Fibroblast of skin of abdomen (primary cell): ENCODE data around the gene SLC17A7.

Source experiments
- DNase-seq: peaks from one replicate; pipeline ENCODE4 v3.0.0-alpha.2; 2013

Gene SLC17A7

GRCh38 chr19:49407079-49407478 is 34.2 kb downstream of the SLC17A7 start:
- no peak for DNase-seq

GRCh38 chr19:49403404-49404187 is 37.7 kb downstream of the SLC17A7 start:
- peak; percentile 31 for DNase-seq

- DNase-seq = peak; percentile 18
Observed at GRCh38 chr19:49400029-49400428, 41.3 kb downstream of the SLC17A7 start.

- DNase-seq = no peak
Observed at GRCh38 chr19:49398931-49399330, 42.4 kb downstream of the SLC17A7 start.

GRCh38 chr19:49398001-49398615 is 43.2 kb downstream of the SLC17A7 start:
- no peak for DNase-seq

- no peak for DNase-seq
Observed at GRCh38 chr19:49396738-49397505, 44.4 kb downstream of the SLC17A7 start.

GRCh38 chr19:49395581-49396407 is 45.5 kb downstream of the SLC17A7 start:
- no peak for DNase-seq

- DNase-seq = no peak
Observed at GRCh38 chr19:49393881-49394280, 47.4 kb downstream of the SLC17A7 start.

GRCh38 chr19:49391581-49392399 is 49.5 kb downstream of the SLC17A7 start:
- peak; percentile 64 for DNase-seq

- no peak for DNase-seq
Observed at GRCh38 chr19:49390929-49391359, 50.4 kb downstream of the SLC17A7 start.

GRCh38 chr19:49390131-49390928 is 51.0 kb downstream of the SLC17A7 start:
- no peak for DNase-seq

- DNase-seq = no peak
Observed at GRCh38 chr19:49389406-49389805, 51.9 kb downstream of the SLC17A7 start.

- peak; percentile 36 for DNase-seq
Observed at GRCh38 chr19:49387936-49388372, 53.4 kb downstream of the SLC17A7 start, which contains the start of gene KASH5. Gene KASH5 (plus strand): TSS chr19:49388249. CDS start chr19:49390884, 2,635 bp downstream.

- DNase-seq = no peak
Observed at GRCh38 chr19:49383599-49383998, 57.7 kb downstream of the SLC17A7 start.

- no peak for DNase-seq
Observed at GRCh38 chr19:49382639-49383038, 58.7 kb downstream of the SLC17A7 start.

GRCh38 chr19:49380391-49380790 is 60.9 kb downstream of the SLC17A7 start:
- DNase-seq = no peak
